VCaP (cell line): ENCODE measurements around the gene RAB12.

Experiments used
- H3K27ac ChIP-seq: fragments of 450-650 bp; 2 replicates; pipeline ENCODE4 v1.5.1; 2017
- CTCF ChIP-seq: fragments of 450-650 bp; conservative IDR thresholded peaks from 2 replicates; pipeline ENCODE4 v1.5.1; 2017; ENCODE audit warnings: mild to moderate bottlenecking, moderate library complexity

RAB12 gene

GRCh38 chr18:8661754-8662559 is 52.7 kb downstream of the RAB12 start:
- TF ChIP-seq CTCF = no peak
- H3K27ac ChIP-seq = peak overlapping the region; percentile 63

GRCh38 chr18:8662560-8663255 is 53.5 kb downstream of the RAB12 start:
- no peak overlapping the region; the same call in 1 of the 2 replicates for H3K27ac ChIP-seq
- TF ChIP-seq CTCF = no peak

DNA sequence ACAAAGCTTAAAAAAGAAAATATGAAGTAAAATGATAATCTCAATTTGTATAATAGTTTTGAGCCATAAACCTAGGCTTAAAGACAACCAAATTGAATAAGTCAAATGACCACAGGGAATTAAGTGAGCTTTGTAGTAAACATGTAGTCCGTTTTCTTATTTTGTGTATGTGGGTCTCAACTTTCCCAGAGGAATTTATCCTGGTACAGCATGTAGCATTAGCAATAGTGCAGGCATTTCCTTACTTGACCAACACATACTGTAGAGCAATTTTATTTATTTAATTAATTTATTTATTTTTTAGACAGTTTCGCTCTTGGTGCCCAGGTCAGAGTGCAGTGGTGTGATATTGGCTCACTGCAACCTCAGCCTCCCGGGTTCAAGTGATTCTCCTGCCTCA is 58.6 kb downstream of the RAB12 start:
- no peak for TF ChIP-seq CTCF
- no peak overlapping the region for H3K27ac ChIP-seq

DNA sequence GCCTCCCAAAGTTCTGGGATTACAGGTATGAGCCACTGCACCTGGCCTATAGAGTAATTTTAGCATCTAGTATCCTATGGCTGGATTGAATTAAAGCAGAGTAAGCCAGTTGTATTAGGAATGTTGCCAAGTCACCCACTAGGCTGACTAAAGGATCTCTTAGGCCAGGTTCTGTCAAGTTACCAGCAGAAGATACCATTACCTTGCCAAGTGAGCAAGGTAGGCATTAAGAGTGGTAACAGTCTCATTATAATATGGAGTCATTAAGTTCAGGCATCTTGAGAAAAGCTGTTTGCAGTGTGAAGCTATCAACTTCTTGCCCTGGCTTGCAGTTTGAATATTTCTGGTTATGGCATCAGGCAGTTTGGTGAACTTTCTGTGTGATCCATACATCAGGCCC is 59.1 kb downstream of the RAB12 start:
- no peak overlapping the region for H3K27ac ChIP-seq
- no peak for TF ChIP-seq CTCF

- TF ChIP-seq CTCF = no peak
- no peak overlapping the region for H3K27ac ChIP-seq
Observed at GRCh38 chr18:8669571-8669970, 60.3 kb downstream of the RAB12 start.

GRCh38 chr18:8673256-8674209 is 64.3 kb downstream of the RAB12 start:
- H3K27ac ChIP-seq = no peak overlapping the region
- TF ChIP-seq CTCF = no peak

GRCh38 chr18:8675057-8675456 is 65.8 kb downstream of the RAB12 start:
- TF ChIP-seq CTCF = no peak
- no peak overlapping the region for H3K27ac ChIP-seq
